HCT116 (cell line): ENCODE measurements around the gene KIAA2012. TPM values are rescaled to one million over a fixed set of nuclear protein-coding genes. Genes with fewer than 3 reads are reported as not detected.

Experiments used
- ATAC-seq: fragments of 200-7000 bp; cut with Tn5 transposase; 2 replicates; pipeline ENCODE4 v1.9.1; 2020; ENCODE audit warnings: mild to moderate bottlenecking, moderate library complexity
- BruUV-seq: library from RNA; stranded (reverse); fragments of 400-500 nt; replicated peaks from 2 replicates; lab custom pipeline; 2021; lab: Mats Ljungman, UMichigan
- CTCF ChIA-PET: fragments of 300-600 bp; sonication (Branson Sonifier 250); formaldehyde crosslinking; loops from one replicate; lab custom pipeline; 2021; ENCODE audit warnings: antibody characterized with exemption; lab: Charles Lee
- POLR2A ChIA-PET: fragments of 300-600, 350-600 bp; sonication (Branson Sonifier 250); formaldehyde crosslinking; loops from one replicate; lab custom pipeline; 2021; ENCODE audit warnings: antibody characterized with exemption; lab: Charles Lee
- RAD21 ChIA-PET, 2 experiments: fragments of 300-600 bp; sonication (Branson Sonifier 250); formaldehyde crosslinking; loops; one replicate each; lab custom pipeline; 2023; ENCODE audit warnings: low total read pairs in 2 of 2; ENCODE audit not compliant: uncharacterized antibody in 2 of 2, unreplicated experiment in 2 of 2, low non-redundant PET in 1 of 2; lab: Charles Lee
- DNase-seq: peaks from one replicate; pipeline ENCODE4 v3.0.0-alpha.2; 2010; ENCODE audit warnings: low read depth, low spot score
- H2AFZ ChIP-seq: fragments of 200-600 bp; shearing (Covaris generic), sonication (generic); 2 replicates; pipeline ENCODE4 v1.6.1; 2017; ENCODE audit warnings: low read depth, mixed run types, mixed read lengths, antibody characterized with exemption, low read length; ENCODE audit not compliant: poor library complexity, severe bottlenecking
- H3K27ac ChIP-seq: 2 replicates; pipeline ENCODE4 v1.5.1; 2012; ENCODE audit warnings: low read depth, low read length
- H3K27me3 ChIP-seq: fragments of 200-600 bp; sonication (generic); 2 replicates; pipeline ENCODE4 v1.6.1; 2016; ENCODE audit warnings: mixed run types, low read length, mixed read lengths; ENCODE audit not compliant: insufficient read depth
- H3K36me3 ChIP-seq, 2 experiments: fragments of 200-500 bp in 1 of 2; fragments of 200-600 bp in 1 of 2; sonication (Bioruptor generic) in 1 of 2; sonication (generic) in 1 of 2; 2 replicates each; pipeline versions ENCODE4 v1.5.1 to v1.6.1; 2014 to 2016; ENCODE audit warnings: low read length in 2 of 2, inconsistent platforms in 1 of 2, mixed read lengths in 1 of 2, mixed run types in 1 of 2; ENCODE audit not compliant: insufficient read depth in 2 of 2, control insufficient read depth in 1 of 2
- H3K4me1 ChIP-seq, 2 experiments: fragments of 200-600 bp in 1 of 2; sonication (generic) in 1 of 2; 2 replicates each; pipeline versions ENCODE4 v1.5.1 to v1.6.1; 2012 to 2017; ENCODE audit warnings: low read length in 2 of 2, inconsistent platforms in 1 of 2, mild to moderate bottlenecking in 1 of 2, mixed read lengths in 1 of 2, mixed run types in 1 of 2, moderate library complexity in 1 of 2; ENCODE audit not compliant: insufficient read depth in 2 of 2, control insufficient read depth in 1 of 2
- H3K4me2 ChIP-seq: fragments of 200-600 bp; sonication (generic); 2 replicates; pipeline ENCODE4 v1.6.1; 2017; ENCODE audit warnings: mixed run types, low read length, mixed read lengths
- H3K4me3 ChIP-seq, 2 experiments: fragments of 200-600 bp in 1 of 2; sonication (generic) in 1 of 2; replicated peaks in 1 of 2; 2 replicates each; pipeline ENCODE4 v1.5.1; 2011 to 2016; ENCODE audit warnings: low read length in 2 of 2, control low read depth in 1 of 2, low read depth in 1 of 2, mild to moderate bottlenecking in 1 of 2, mixed read lengths in 1 of 2, mixed run types in 1 of 2
- H3K79me2 ChIP-seq: fragments of 200-600 bp; sonication (generic); 2 replicates; pipeline ENCODE4 v1.6.1; 2017; ENCODE audit warnings: mild to moderate bottlenecking, mixed run types, low read length, moderate library complexity, mixed read lengths; ENCODE audit not compliant: insufficient read depth
- H3K9ac ChIP-seq: fragments of 200-600 bp; sonication (generic); 2 replicates; pipeline ENCODE4 v1.6.1; 2016; ENCODE audit warnings: low read length, mixed read lengths
- H3K9me2 ChIP-seq: fragments of 200-600 bp; sonication (generic), shearing (Covaris generic); 2 replicates; pipeline ENCODE4 v1.6.1; 2017; ENCODE audit warnings: mixed run types, mild to moderate bottlenecking, moderate library complexity; ENCODE audit not compliant: insufficient read depth
- H3K9me3 ChIP-seq, 2 experiments: fragments of 200-500 bp in 1 of 2; fragments of 200-600 bp in 1 of 2; sonication (Bioruptor generic) in 1 of 2; sonication (generic) in 1 of 2; 2 replicates each; pipeline ENCODE4 v1.6.1; 2014 to 2017; ENCODE audit warnings: low read length in 2 of 2, mixed read lengths in 2 of 2, inconsistent platforms in 1 of 2, low read depth in 1 of 2, mild to moderate bottlenecking in 1 of 2, mixed run types in 1 of 2, moderate library complexity in 1 of 2; ENCODE audit not compliant: control insufficient read depth in 1 of 2, insufficient read depth in 1 of 2
- H4K20me1 ChIP-seq: fragments of 200-600 bp; sonication (generic), shearing (Covaris generic); 2 replicates; pipeline ENCODE4 v1.6.1; 2017; ENCODE audit warnings: mixed run types, mild to moderate bottlenecking, moderate library complexity; ENCODE audit not compliant: insufficient read depth
- ATF3 ChIP-seq: IDR thresholded peaks from 2 replicates; pipeline ENCODE4 v1.6.1; 2012
- CTCF ChIP-seq, 3 experiments: fragments of 200-600 bp in 1 of 3; sonication (generic) in 1 of 3; IDR thresholded peaks in 2 of 3; conservative IDR thresholded peaks in 1 of 3; 2 replicates each; pipeline ENCODE4 v1.5.1; 2012 to 2017; ENCODE audit warnings: low read depth in 2 of 3, low read length in 2 of 3, antibody characterized with exemption in 1 of 3, borderline replicate concordance in 1 of 3, control low read depth in 1 of 3, mild to moderate bottlenecking in 1 of 3, mixed read lengths in 1 of 3, mixed run types in 1 of 3, moderate library complexity in 1 of 3; ENCODE audit not compliant: insufficient read depth in 1 of 3
- EGR1 ChIP-seq: IDR thresholded peaks from 2 replicates; pipeline ENCODE4 v1.6.1; 2012; ENCODE audit warnings: low read depth
- EZH2 ChIP-seq: fragments of 200-600 bp; sonication (generic); IDR thresholded peaks from 2 replicates; pipeline ENCODE4 v1.6.1; 2017; ENCODE audit warnings: antibody characterized with exemption, mixed run types
- JUND ChIP-seq: IDR thresholded peaks from 2 replicates; pipeline ENCODE4 v1.6.1; 2012
- POLR2A ChIP-seq: IDR thresholded peaks from 2 replicates; pipeline ENCODE4 v1.7.0; 2011; ENCODE audit warnings: borderline replicate concordance; ENCODE audit not compliant: insufficient read depth, insufficient read length; ENCODE audit errors: extremely low read depth
- SIN3A ChIP-seq: IDR thresholded peaks from 2 replicates; pipeline ENCODE4 v1.6.1; 2012; ENCODE audit warnings: low read depth
- TCF7L2 ChIP-seq: IDR thresholded peaks from 2 replicates; pipeline ENCODE4 v1.7.0; 2011; ENCODE audit warnings: borderline replicate concordance, inconsistent platforms; ENCODE audit not compliant: insufficient read depth, insufficient read length; ENCODE audit errors: extremely low read depth
- YY1 ChIP-seq: IDR thresholded peaks from 2 replicates; pipeline ENCODE4 v1.6.1; 2011; ENCODE audit warnings: low read length, low read depth, moderate library complexity, mild to moderate bottlenecking; ENCODE audit not compliant: insufficient replicate concordance; ENCODE audit errors: extremely low read depth
- ZFX ChIP-seq: fragments of 450-650 bp; IDR thresholded peaks from 2 replicates; pipeline ENCODE4 v1.6.1; 2017
- intact Hi-C: fragments of 100-400 bp; cut with micrococcal nuclease; formaldehyde crosslinking; loops from 2 replicates; pipeline ENCODE4 v1.10.0; 2022
- total RNA-seq: library from RNA; stranded (reverse); gene quantifications from one replicate; pipeline ENCODE4 v1.2.1, GENCODE V29; 2021; ENCODE audit not compliant: unreplicated experiment

Gene KIAA2012
- total RNA-seq, 1 experiment from 2014 or later = not detected

- TF ChIP-seq CTCF (IDR thresholded peaks at IDR 0.05 in 2 of 3, conservative IDR thresholded peaks at IDR 0.05 in 1 of 3; ENCODE audit: borderline replicate concordance in 1 of 3, insufficient read depth in 1 of 3, low read depth in 2 of 3, low read length in 2 of 3) = no peak
- TF ChIP-seq TCF7L2 = no peak
Measured at GRCh38 chr2:202043475-202043874, 29.6 kb upstream of the KIAA2012 start (continued).

DNA sequence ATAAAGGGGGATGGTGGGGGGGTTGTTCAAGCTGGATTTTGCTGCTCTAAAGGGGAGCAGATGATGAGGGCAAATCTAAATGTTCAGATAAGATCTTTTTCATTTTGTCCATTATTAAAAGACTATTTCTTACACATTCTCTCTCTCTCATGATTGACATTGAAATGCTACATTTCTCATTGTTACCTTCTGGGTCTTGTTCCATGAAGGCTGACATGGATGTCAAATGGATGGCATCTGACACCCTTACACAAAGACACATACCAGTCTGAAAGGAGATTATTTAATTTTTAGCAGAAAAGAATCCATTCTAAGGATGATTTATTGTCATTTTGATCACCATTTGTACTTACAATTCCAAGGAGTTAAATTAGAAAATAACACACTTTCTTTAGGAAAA, 28.3 kb upstream of the KIAA2012 start:
- no peak overlapping the region for H3K27ac ChIP-seq
- no peak overlapping the region for H2AFZ ChIP-seq
- H3K4me2 ChIP-seq = no peak overlapping the region
- H3K79me2 ChIP-seq = no peaks in the 10 kb centered on the region
- POLR2A ChIA-PET = no interaction called here
- H3K27me3 ChIP-seq = no peaks in the 10 kb centered on the region
- H4K20me1 ChIP-seq = no peaks in the 10 kb centered on the region
- no peak for DNase-seq
- peaks cover under 1 to 12% of the 10 kb centered on the region in 2 experiments; a peak in 3 of 4 replicates for H3K4me1 ChIP-seq
- intact Hi-C loops = no loop called here
- no peak for TF ChIP-seq EZH2
- TF ChIP-seq POLR2A = no peak
- no peak for TF ChIP-seq SIN3A
- no peak for TF ChIP-seq JUND
- no peak for TF ChIP-seq YY1
- no peak for TF ChIP-seq ATF3
- no peak for TF ChIP-seq ZFX
- no peak for TF ChIP-seq EGR1
- H3K4me3 ChIP-seq = no peak overlapping the region
- CTCF ChIA-PET = no interaction called here
- no peaks in the 10 kb centered on the region for H3K9me2 ChIP-seq
- no peaks in the 10 kb centered on the region for H3K9me3 ChIP-seq
- H3K9ac ChIP-seq = no peak overlapping the region
- no peaks in the 10 kb centered on the region for H3K36me3 ChIP-seq
- ATAC-seq = no peak
- RAD21 ChIA-PET = no interaction called here
- BruUV-seq = no TSS peak
